GM04503 (cell line): ENCODE measurements around the gene ATP6V1A.
"Not testable (repeated sequence)": the region's sequence is repeated elsewhere in the genome, so short reads cannot be mapped to it uniquely, and the experiment has no call there.

ENCODE experiments used
- DNase-seq: peaks from one replicate; pipeline ENCODE4 v3.0.0-alpha.2; 2012; ENCODE audit warnings: low read depth

ATP6V1A gene

GRCh38 chr3:113828600-113828999 lies 81.8 kb downstream of the ATP6V1A start:
- no peak for DNase-seq

DNA sequence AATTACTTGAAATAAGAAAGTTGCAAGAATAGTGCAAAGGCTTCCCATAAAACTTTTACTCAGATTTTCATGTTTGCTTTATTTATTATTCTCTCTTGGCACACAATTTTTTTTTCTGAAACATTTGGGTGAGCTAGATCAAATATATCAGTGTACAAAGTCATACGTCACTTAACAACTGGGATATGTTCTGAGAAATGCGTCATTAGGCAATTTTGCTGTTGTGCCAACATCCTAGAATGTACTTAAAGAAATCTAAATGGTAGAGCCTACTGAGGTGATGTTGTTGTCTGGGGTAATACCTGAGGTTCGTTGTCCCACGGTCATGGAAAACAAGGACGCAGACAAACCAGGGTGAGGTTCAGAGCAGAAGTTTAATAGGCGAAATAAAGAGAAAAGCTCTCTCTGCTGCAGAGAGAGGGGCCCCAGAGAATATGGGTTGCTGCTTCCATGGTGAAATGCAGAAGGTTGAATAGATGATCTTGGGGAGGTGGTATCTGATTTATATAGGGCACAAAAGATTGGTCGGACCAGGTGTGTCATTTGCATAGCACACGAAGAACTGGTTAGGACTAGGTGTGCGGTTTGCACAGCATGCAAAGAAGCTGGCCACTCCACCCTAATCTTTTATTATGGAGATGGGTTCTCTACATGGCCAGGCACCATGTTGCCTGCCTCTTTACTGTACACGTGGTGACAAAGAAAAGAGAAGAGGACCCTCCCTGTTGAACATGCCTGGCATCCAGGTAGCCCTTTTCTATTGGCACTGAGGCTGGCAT lies 82.9 kb downstream of the ATP6V1A start:
- DNase-seq = no peak

DNA sequence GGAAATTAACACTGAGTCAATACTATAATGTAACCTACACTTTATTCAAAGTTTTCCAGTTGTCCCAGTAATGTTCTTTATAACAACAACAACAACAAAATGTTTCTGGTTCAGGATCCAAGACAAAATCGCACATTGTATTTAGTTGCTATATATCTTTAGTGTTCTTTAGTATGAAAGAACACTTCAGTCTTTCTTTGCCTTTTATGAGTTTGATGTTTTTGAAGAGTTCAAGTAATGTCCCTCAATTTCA lies 84.2 kb downstream of the ATP6V1A start:
- DNase-seq = no peak

GRCh38 chr3:113832477-113833164 lies 85.8 kb downstream of the ATP6V1A start:
- no peak for DNase-seq

GRCh38 chr3:113834983-113835382 lies 88.1 kb downstream of the ATP6V1A start:
- no peak for DNase-seq

DNA sequence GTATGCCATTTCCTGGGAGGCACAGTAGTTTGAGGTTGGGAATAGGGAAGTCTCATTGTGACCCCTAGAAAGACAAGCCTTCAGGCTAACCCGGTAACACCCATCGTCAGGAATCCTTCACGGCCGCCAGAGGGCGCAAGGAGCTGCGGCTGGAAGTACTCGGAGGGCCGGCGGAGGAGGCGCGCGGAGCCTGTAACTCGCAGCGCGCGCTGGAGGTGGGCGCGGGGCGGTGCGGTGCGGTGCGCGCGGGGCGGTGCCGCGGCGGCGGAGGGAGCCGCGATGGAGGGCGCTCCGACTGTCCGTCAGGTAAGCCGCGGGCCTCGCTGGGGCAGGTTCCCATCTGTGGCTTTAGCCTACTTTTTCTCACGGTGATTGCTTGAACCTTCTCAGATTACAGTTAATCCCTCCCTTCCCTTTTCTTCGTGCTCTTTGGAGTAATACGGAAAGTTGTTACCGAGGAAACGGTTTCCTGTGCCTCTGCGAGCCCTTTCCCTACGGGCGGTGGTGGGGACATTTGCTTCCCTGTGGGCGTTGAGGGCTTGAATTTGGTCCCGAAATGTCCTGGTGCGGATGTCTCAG lies 91.9 kb downstream of the ATP6V1A start, which contains the start of gene GRAMD1C:
TSS of gene GRAMD1C (plus strand) at position 158 of the 579 bp plus-strand sequence. CDS start at position 280, 122 bp downstream.
- no peak for DNase-seq

DNA sequence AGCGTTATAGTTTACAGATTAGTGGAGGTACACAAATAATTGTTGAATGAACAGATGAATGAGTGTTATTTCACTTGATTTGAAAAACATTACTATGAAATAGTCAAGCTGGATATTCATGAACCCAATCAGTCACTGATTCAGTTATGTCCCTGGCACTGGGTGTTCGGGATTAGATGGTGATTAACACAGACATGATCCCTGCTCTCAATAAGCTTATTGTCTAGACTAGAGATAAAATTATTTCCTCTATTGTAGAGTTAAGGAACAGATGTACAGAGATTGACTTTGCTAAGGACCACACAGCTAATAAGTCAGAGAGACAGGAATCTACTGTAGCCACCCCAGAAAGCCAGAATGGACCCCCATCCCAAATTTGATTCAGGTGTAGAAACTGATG lies 92.7 kb downstream of the ATP6V1A start:
- no peak for DNase-seq

DNA sequence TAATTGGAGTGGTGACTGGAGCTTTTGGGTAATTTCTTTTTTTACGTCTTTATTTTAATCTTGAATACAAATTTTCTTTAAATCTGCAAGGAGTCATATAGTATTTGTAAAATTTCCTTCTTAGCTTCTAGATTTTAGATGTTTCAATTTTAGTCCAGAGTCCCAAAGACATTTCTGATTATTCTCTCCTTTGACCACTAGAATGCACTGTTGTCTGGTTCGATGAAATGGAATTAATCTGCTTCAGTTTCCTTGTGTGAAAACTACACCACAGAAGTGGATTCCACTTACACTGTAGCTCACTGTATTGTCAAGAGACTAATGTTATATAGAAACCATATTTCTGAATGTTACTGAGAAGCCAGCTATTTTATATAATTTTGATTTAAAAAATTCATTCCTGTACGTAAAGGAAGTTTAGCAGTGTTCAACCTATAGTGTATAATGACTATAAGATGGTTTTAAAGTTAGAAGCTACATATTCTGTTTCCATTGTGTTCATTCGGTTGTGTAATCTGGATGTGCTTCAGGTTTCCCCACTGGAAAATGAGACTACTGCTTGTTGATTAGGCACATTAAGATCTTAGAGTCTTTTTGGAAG lies 97.9 kb downstream of the ATP6V1A start:
- no peak for DNase-seq

GRCh38 chr3:113847247-113847646 lies 100.4 kb downstream of the ATP6V1A start:
- no peak for DNase-seq

DNA sequence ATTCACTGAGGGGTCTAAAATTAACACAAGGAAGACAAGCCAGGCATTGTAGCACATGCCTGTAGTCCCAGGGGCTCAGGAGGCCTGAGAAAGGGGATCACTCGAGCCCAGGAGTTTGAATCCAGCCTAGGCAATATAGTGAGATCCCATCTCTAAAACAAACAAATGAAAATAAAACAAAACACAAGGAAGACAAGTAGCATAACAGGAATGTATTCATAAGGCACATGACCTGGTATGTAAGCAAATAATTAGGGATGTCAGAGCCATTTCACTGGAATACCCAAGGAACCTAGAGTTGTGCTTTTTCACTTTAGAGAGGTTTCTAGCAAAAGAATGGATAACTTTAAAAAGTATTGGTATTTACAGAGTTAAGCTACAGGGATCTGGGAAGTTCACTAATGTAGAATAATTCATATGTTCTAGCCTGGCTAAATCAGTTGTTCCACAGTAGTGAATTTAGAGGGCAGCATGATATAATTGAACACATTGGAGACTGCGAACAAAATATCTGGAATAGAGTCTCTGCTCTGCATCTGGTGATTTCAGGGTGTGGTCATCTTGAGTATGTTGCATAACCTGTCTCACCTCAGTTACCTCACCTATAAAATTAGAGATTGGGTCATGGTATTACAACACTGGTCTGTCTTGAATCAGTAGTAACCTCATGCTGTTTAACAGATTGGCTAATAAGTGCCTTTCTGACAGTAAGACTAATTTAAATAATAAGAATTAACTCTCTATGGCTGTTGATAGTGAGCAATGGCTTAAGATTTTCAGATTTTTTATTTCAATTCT lies 101.0 kb downstream of the ATP6V1A start:
- no peak for DNase-seq

GRCh38 chr3:113849071-113849470 lies 102.2 kb downstream of the ATP6V1A start:
- DNase-seq = not testable (repeated sequence)

DNA sequence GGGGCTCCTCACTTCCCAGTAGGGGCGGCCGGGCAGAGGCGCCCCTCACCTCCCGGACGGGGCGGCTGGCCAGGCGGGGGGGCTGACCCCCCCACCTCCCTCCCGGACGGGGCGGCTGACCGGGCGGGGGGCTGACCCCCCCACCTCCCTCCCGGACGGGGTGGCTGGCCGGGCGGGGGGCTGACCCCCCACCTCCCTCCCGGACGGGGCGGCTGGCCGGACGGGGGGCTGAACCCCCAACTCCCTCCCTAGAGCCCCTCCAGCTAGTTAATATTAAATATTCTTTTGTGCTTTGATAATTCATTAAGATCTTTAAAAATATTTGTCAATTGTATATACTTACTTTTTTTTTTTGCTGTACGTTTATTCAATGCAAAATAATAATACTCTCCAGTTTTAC lies 103.0 kb downstream of the ATP6V1A start:
- not testable (repeated sequence) for DNase-seq

DNA sequence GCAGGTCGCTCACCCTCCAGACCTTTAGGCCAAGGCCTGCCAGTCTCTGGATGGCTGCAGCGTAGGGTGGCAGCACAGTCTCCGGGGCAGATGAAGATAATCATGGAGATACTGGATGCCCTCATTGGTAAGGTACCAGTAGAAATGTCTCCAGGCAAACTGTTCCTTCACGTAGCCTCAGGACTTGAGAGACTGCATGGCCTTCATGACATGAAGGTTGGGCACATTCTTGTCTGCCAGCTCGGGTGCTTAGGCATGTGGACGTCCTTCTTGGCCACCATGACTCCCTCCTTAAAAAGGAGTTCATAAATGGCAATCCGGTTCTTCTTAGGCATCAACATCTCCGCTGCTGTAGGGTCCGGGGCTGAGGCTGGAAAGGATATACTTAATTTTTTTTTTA lies 103.6 kb downstream of the ATP6V1A start:
- DNase-seq = not testable (repeated sequence)

- DNase-seq = no peak
These were observed 105.7 kb downstream of the ATP6V1A start for GRCh38 chr3:113852506-113852905.
